CD4-positive, alpha-beta T cell treated with Interleukin-6 for 4 hours (primary cell): ENCODE results near the gene KCNG3.
"Not testable (repeated sequence)": the region's sequence is repeated elsewhere in the genome, so short reads cannot be mapped to it uniquely, and the experiment has no call there.

Experiments
- DNase-seq: peaks from one replicate; pipeline ENCODE4 v3.0.0-alpha.2; 2020; ENCODE audit warnings: mixed read lengths

KCNG3 gene

DNA sequence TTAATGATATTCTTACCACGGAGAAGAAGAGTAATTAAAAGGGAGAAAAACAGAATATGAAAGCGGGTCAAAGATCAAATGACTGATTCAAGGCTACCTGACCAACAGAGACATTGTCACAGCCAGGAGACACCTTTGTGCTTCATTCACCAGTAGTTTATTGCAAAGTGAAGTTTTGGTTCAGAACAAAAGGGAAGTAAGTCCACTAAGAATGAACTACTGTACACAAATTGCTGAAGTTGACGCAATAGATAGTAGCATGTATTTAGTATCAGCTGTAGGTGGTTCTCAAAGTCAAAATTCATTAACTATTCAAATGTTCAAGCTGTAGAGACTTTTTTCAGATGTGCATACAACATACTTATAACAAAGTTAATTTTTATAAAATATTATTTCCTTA, 68.1 kb downstream of the KCNG3 start:
- no peak for DNase-seq

- no peak for DNase-seq
Observed at GRCh38 chr2:42424033-42424432, 69.7 kb downstream of the KCNG3 start.

- DNase-seq = no peak
Observed at GRCh38 chr2:42421601-42422239, 72.1 kb downstream of the KCNG3 start.

DNA sequence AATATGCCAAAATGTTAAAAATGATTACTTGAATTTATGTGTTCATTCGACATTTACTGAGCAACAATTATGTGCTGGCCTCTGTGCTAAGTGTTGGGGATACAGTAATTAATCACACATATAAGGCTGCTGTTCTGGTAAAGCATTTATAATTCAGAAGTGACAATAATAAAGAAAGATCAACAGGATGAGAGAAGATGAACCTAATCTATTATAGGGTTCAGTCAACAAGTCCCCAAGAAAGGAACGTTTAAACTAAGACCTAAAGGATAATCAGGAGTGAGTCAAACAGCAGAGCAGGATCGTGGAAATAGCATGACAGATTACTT, 72.7 kb downstream of the KCNG3 start:
- no peak for DNase-seq

DNA sequence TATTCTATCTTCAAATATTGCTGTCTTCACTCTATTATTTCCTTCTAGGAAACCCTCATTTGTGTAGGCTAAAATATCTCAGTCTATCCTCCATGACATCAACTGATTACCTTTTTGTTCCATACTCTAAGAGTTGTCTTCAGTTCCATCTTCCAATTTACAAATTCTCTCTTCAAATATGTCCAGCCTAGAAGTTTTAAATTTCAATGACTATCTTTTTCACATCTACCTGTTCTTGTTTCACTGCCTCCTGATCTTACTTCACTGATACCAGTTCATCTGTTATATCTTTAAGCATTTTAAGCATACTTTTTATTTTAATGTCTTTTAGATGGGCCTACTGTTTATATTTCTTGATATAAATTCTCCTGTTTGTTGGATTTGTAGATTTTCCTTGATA, 79.1 kb downstream of the KCNG3 start:
- no peak for DNase-seq

DNA sequence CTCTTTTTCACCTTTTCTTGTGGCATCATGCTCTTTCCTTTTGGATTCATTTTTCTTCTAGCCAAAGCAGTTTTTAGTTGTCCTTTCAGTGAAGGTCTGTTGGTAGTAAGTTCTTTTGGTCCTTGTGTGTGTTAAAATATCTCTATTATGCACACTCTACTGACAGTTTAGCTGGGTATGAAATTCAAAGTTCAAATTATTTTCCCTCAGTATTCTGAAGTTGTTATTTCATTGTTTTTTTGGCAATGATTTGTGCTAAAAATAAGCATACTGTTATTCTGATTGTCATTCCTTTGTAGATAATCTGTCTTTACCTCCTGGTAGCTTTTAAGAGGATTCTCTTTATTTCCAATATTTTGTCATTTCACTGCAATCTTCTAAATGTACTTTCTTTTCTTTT, 79.6 kb downstream of the KCNG3 start:
- DNase-seq = no peak

DNA sequence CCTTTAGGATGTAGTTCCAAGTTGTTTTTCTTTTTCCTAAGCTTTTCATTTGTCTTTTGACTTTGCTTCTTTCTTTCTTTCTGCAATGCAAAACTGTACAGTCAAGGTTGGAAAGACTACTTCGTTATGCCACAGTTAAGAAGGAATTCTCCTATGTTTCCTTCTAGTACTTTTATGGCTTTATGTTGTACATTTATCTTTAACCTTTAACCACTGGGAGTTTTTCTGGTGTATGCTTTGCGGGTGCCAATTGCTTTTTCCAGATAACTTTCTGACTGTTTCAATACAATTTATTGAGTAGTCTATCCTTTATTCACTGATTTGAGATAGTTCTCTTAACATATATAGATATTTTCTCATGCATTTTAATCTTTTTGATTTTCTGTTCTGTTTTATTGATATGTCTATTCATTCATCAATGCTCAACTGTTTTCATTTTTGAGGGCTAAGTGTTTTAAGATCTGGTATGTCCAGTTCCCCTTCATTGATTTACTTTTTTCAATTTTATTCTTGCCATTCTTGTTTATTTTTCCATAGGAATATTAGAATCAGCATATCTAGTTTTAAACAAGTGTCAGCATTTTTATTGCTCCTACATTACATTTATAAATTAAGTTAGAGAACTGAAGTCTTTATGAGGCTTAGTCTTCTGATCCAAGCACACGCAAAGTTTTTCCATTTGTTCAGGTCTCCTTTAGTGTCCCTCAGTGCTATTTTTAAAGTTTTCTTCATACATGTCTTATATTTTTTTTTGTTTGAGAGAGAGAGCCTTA, 82.9 kb downstream of the KCNG3 start:
- no peak for DNase-seq

DNA sequence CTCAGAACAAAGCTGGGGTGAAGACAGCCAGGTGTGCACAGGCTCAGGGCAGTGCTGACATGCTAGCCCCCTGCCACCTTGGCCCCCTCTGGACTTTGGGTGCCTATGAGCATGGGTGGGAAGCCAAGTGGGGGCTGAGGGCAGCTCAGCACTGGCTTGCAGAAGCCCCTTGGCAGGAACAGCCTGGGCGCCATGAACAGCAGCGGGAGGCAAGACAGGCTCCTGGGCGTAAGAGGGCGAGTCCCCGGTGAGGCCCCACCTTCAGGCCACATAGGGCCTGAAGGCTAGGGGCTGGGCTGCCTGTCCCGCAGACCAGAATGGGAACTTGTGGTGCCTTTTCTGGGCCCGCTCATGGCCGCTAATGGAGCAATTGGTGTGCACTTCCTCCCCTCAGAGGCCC, 85.8 kb downstream of the KCNG3 start:
- DNase-seq = no peak

GRCh38 chr2:42407476-42407875, 86.3 kb downstream of the KCNG3 start:
- no peak for DNase-seq

GRCh38 chr2:42404676-42405075, 89.1 kb downstream of the KCNG3 start:
- DNase-seq = no peak

DNA sequence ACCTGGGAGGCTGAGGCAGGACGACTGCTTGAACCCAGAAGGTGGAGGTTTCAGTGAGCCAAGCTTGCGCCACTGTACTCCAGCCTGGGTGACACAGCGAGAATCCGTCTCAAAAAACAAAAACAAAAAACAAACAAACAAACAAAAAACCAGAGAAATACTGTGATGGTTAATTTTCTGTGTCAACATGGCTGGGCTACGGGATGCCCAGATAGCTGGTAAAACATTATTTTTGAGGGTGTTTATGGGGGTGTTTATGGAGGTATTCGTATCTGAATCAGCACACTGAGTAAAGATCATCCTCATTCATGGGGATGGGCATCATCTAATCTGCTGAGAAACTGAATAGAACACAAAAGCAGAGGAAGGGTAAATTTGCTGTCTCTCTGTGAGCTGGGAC, 92.0 kb downstream of the KCNG3 start:
- no peak for DNase-seq

GRCh38 chr2:42398052-42398451, 95.7 kb downstream of the KCNG3 start:
- DNase-seq = not testable (repeated sequence)

DNA sequence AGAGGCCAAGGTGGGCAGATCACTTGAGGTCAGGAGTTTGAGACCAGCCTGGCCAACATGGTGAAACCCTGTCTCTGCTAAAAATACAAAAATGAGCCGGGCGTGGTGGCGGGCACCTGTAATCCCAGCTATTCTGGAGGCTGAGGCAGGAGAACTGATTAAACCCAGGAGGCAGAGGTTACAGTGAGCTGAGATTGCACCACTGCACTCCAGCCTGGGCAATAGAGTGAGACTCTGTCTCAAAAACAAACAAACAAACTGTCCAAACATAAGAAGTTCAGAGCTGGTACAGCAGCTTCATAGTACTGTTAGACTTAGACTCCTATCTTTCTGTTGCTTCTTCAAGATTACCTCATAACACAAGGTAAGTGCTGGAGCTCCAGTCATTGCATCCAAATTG, 100.5 kb downstream of the KCNG3 start:
- DNase-seq = not testable (repeated sequence)

GRCh38 chr2:42392191-42392590, 101.6 kb downstream of the KCNG3 start:
- DNase-seq = no peak
